Activated CD8-positive, alpha-beta memory T cell treated with anti-CD3 and anti-CD28 coated beads for 1 hour (primary cell): ENCODE results near the gene NTNG1.
"Not testable (repeated sequence)": the region's sequence is repeated elsewhere in the genome, so short reads cannot be mapped to it uniquely, and the experiment has no call there.

Source experiments
- DNase-seq, 2 donors: peaks; one replicate each; pipeline ENCODE4 v3.0.0-alpha.2; 2020; ENCODE audit warnings: low read depth in 1 of 2; ENCODE audit errors: extremely low read depth in 1 of 2

Gene NTNG1

GRCh38 chr1:107196973-107197562 is 56.2 kb downstream of the NTNG1 start:
- no peak for DNase-seq

- no peak for DNase-seq
These were observed 57.7 kb downstream of the NTNG1 start for GRCh38 chr1:107198561-107198960.

GRCh38 chr1:107200631-107201030 is 59.8 kb downstream of the NTNG1 start:
- no peak for DNase-seq

DNA sequence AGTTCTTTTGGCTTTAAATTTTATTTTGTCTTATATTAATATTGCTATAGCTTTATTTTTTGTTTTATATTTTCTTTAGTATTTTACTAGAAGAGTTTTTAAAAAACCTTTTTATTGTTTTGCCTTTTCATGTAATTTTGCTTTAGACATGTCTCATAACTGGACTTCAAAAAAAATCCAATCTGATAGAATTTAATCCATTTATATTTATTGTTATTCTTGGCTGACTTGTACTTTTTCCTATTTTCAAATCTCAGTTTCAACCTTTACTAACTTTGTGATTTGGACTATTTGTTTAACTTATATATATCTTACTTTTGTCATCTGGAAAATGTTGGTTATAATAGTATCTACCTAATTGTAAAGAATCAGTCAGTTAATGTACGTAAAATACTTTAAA is 61.2 kb downstream of the NTNG1 start:
- no peak for DNase-seq

GRCh38 chr1:107213225-107213624 is 72.4 kb downstream of the NTNG1 start:
- no peak for DNase-seq

DNA sequence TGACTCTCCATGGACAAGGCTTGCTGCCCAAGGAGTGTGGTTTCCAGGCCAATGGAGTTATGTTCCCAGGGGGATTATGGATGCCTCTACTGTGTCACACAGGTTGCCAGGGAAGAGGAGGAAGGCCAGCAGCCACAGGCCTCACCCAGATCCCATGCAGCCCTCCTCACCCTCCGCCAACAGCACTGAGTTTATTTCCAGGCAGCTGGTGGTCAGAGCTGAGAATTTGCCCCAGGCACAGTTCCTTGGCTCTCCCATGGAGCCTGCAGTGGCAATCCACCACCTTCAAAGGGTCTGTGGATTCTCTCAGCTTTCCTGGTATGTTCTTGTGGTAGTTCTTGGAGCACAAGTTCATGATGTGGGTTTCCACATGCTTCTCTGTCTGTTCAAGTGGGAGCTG is 79.2 kb downstream of the NTNG1 start:
- DNase-seq, result no peak

GRCh38 chr1:107225706-107226105 is 84.9 kb downstream of the NTNG1 start:
- DNase-seq, result no peak

- DNase-seq, result no peak
These were observed 88.0 kb downstream of the NTNG1 start for GRCh38 chr1:107228704-107229371.

DNA sequence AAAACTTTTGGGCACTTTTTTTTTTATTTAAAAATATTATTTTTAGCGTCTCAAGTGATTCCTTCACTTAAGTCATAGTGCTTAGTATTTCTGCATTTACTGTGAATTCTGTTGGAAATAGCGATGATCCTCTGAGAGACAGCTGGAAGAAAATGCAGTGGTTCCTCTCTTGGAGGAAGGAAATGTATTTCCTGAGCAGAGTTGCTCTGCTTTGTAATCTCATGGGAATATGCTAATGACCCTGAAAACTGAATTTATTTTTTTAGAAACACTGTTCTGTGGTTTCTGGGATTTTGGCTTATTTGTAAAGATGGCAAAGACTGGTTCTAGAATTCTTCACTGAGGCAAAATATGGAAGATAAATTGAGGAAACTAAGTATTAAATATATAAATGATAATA is 88.9 kb downstream of the NTNG1 start:
- no peak for DNase-seq

DNA sequence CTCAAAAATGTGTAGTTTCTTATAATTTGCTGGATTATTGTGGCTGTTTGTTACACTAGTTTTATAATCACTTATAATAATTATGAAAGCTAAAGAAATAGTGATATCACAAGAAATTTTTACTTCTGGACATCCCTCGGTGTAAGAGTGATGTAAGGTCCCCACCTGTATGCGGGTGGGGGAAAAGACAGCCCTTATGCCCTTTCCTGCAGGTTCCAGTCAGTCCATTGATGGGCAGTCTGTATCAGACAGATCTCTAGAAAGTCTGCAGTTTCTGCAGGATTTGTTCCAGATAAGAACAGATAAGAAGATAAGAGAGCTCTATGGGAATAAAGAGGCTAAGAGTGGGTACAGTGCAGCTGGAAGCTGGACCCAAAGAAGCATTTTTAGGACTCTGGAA is 89.3 kb downstream of the NTNG1 start:
- no peak for DNase-seq

DNA sequence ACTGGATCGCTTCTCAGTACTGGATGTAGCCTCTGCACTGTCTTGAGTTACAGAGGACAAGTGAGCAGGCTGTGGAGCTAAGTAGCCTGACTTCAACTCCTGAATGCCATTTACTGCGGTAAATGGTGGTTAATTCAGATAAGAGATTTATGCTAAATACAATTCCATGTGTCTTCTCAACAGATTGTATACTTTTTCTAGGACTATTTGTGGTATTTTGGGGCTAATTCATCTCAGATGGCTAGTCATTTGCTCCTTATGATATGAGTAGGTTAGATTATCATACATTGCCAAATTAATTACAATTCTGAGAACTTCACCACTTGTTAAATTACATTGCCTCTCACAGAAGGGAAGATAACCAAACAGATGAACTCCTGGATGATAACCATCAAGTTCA is 90.5 kb downstream of the NTNG1 start:
- no peak for DNase-seq

GRCh38 chr1:107232426-107232825 is 91.6 kb downstream of the NTNG1 start:
- no peak for DNase-seq

- not testable (repeated sequence) for DNase-seq
These were observed 95.9 kb downstream of the NTNG1 start for GRCh38 chr1:107236760-107237159.

DNA sequence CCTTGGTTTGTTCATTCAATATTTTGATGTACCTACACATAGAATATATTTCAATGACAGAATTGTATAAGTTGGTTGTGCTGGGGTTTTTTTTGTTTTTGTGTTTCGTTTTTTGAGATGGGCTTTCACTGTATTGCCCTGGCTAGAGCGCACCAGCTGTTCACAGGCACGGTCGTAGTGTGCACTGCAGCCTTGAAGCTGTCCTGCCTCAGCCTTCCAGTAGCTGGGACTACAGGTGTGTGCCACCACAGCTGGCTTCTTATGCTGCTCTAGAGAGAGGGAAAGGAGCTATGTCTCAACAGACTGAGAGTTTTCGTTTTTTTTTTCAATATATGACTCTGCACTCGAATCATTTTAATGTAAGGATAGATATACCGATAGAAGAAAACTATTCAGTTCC is 102.6 kb downstream of the NTNG1 start:
- no peak for DNase-seq

DNA sequence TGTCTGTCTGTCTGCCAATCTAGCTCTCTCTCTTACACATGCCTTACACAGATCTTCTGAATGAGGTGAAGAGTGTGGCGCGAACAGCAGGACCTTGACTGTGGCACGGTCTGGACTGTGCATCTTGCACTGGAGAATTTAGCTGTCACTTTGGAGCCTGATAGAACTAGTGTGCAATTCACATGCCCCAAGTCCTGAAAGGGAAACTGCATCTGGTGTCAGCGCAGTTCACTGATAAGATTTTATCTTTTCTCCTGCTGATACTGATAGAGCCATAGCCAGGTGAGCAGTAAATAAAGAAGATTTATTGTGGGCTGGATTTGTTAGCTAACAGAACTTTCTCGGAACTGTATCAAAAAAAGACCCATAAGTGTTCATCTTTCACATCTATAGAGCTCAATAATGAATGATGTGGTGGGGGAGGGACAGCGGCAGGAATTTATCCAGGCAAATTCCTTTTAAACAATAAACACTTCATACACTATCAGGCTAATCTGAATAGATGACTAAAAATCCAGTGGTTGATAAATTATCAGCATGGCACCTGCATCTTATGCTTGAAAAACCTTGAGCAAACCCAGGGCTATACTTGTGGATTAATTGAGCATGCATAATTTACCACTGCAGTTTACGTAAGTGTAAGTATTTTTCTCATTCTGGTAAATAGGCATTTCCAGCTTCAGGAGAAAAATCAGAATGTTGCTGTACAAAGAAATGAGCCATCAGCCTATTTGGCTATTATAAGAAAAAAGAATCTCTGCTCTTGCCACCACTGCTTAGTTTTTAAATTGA is 104.1 kb downstream of the NTNG1 start:
- DNase-seq, result no peak

GRCh38 chr1:107246775-107247345 is 106.0 kb downstream of the NTNG1 start:
- DNase-seq, result no peak

- DNase-seq, result no peak
These were observed 106.8 kb downstream of the NTNG1 start for GRCh38 chr1:107247679-107248078.

GRCh38 chr1:107250169-107250568 is 109.3 kb downstream of the NTNG1 start:
- no peak for DNase-seq

- DNase-seq, result no peak
These were observed 110.2 kb downstream of the NTNG1 start for GRCh38 chr1:107251083-107251482.

- DNase-seq, result no peak
These were observed 111.0 kb downstream of the NTNG1 start for GRCh38 chr1:107251839-107252238.

DNA sequence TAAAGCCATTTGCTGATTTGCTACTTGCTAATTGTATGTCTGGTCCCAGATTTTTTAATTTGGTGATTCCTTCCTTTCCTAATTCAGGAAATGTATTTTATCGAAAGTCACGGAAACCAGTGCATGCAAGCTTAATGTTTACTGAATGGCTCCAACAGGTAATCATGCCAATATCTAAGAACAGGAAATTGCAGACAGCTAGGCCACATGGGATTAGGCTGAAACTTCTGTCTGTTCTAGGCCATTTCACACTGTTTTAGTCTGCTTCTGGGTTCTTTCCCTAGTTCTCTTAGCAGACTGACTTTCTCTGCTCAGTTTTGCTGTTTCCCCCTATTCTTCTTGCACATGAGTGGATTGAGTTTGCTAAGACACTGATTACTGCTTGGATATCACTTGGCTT is 111.4 kb downstream of the NTNG1 start:
- no peak for DNase-seq

- DNase-seq, result no peak
These were observed 113.5 kb downstream of the NTNG1 start for GRCh38 chr1:107254306-107254705.
